Breast epithelium (tissue), 4 donors: Measurements from ENCODE around the gene PSMB9. TPM values are rescaled to one million over a fixed set of nuclear protein-coding genes. Genes with fewer than 3 reads are reported as not detected.
A peak's percentile ranks its signal among the peaks of the same experiment; 100 is the strongest.

Source experiments
- DNase-seq, 2 donors: peaks; one replicate each; pipeline ENCODE4 v3.0.0-alpha.2; 2019; ENCODE audit warnings: low spot score in 2 of 2
- H3K27ac ChIP-seq, 2 donors: fragments of 200-600 bp; sonication (generic) in 1 of 2; one replicate each; pipeline ENCODE4 v1.5.1; 2016 to 2019; ENCODE audit warnings: mild to moderate bottlenecking in 1 of 2
- H3K27me3 ChIP-seq, 2 donors: fragments of 200-600 bp; sonication (generic) in 1 of 2; one replicate each; pipeline versions ENCODE4 v1.5.1 to v1.6.0; 2017 to 2019; ENCODE audit warnings: control low read depth in 1 of 2, mild to moderate bottlenecking in 1 of 2
- H3K36me3 ChIP-seq: fragments of 200-600 bp; one replicate; pipeline ENCODE4 v1.5.1; 2019
- H3K4me1 ChIP-seq, 2 donors: fragments of 200-600 bp; sonication (generic); one replicate each; pipeline ENCODE4 v1.5.1; 2016 to 2019; ENCODE audit warnings: control low read depth in 1 of 2
- H3K4me3 ChIP-seq, 3 donors: fragments of 200-600 bp; sonication (generic); 1 replicate in 2 of 3; 2 replicates in 1 of 3; pipeline ENCODE4 v1.5.1; 2016 to 2019; ENCODE audit warnings: mild to moderate bottlenecking in 3 of 3, moderate library complexity in 2 of 3
- H3K9me3 ChIP-seq, 2 donors: fragments of 200-600 bp; sonication (generic) in 1 of 2; one replicate each; pipeline ENCODE4 v1.5.1; 2016 to 2019; ENCODE audit warnings: control low read depth in 1 of 2
- CTCF ChIP-seq, 3 donors: fragments of 450-650 bp; IDR thresholded peaks; one replicate each; pipeline ENCODE4 v1.5.1; 2016 to 2017; ENCODE audit warnings: antibody characterized with exemption in 3 of 3, mild to moderate bottlenecking in 3 of 3, moderate library complexity in 3 of 3
- POLR2A ChIP-seq: fragments of 450-650 bp; IDR thresholded peaks from one replicate; pipeline ENCODE4 v1.6.1; 2016; ENCODE audit warnings: antibody characterized with exemption, mild to moderate bottlenecking, moderate library complexity
- POLR2AphosphoS5 ChIP-seq, 3 donors: sonication (generic); formaldehyde crosslinking; IDR thresholded peaks; one replicate each; pipeline ENCODE4 v1.6.1; 2017; ENCODE audit warnings: antibody characterized with exemption in 3 of 3
- intact Hi-C: fragments of 100-400 bp; cut with DNase I; formaldehyde crosslinking; loops from one replicate; pipeline ENCODE4 v1.15.1; 2023; ENCODE audit warnings: low total_unique reads
- total RNA-seq, 3 donors: library from RNA; depleted of rRNA; stranded (reverse); fragments of >200 nt; gene quantifications; one replicate each; pipeline ENCODE4 v1.1.0, GENCODE V29; 2016

The PSMB9 gene
- total RNA-seq, 3 donors from 2014 or later, result 16.8 to 25.9 (median 19.2) TPM

- TF ChIP-seq CTCF (IDR thresholded peaks at IDR 0.05) (no peak), POLR2A (no peak), POLR2AphosphoS5 (IDR thresholded peaks at IDR 0.05) (no peak)
- Histone ChIP-seq H3K27me3 (no peaks in the 10 kb centered on the region), H3K36me3 (no peaks in the 10 kb centered on the region), H3K4me3 (peak overlapping the region in 1 of 3 donors; percentile 7), H3K9me3 (no peaks in the 10 kb centered on the region), H3K4me1 (peaks cover 0 to 8% of the 10 kb centered on the region in 2 donors), H3K27ac (peak overlapping the region; percentile 82 to 86)
- intact Hi-C loops, result no loop called here
- DNase-seq, result no peak
Observed at GRCh38 chr6:32815115-32815514, 38.9 kb upstream of the PSMB9 start.

GRCh38 chr6:32815996-32816395 is 38.0 kb upstream of the PSMB9 start:
- no peak for DNase-seq
- intact Hi-C loops, result no loop called here
- Histone ChIP-seq H3K4me1 (peaks cover 0 to 8% of the 10 kb centered on the region in 2 donors), H3K27ac (peak overlapping the region; percentile 82 to 86), H3K4me3 (no peak overlapping the region), H3K27me3 (no peaks in the 10 kb centered on the region), H3K9me3 (no peaks in the 10 kb centered on the region), H3K36me3 (no peaks in the 10 kb centered on the region)
- TF ChIP-seq POLR2AphosphoS5 (IDR thresholded peaks at IDR 0.05) (no peak), POLR2A (no peak), CTCF (IDR thresholded peaks at IDR 0.05) (no peak)

- H3K27ac ChIP-seq, result peak within 1 kb of the TSS; percentile 82 to 86
- H3K27me3 ChIP-seq, result no peaks in the 10 kb centered on the region
- H3K4me3 ChIP-seq, result peak within 1 kb of the TSS in 2 of 3 donors; percentile 16 to 33
- H3K36me3 ChIP-seq, result no peaks in the 10 kb centered on the region
- H3K9me3 ChIP-seq, result no peaks in the 10 kb centered on the region
- TF ChIP-seq POLR2A (no peak), CTCF (IDR thresholded peaks at IDR 0.05) (no peak), POLR2AphosphoS5 (IDR thresholded peaks at IDR 0.05) (peak in 1 of 3 donors; percentile 21)
- DNase-seq, result peak in 1 of 2 donors; percentile 67
- peaks cover 0 to 8% of the 10 kb centered on the region in 2 donors for H3K4me1 ChIP-seq
- intact Hi-C loops, result no loop called here
Observed at GRCh38 chr6:32816746-32817204, 37.2 kb upstream of the PSMB9 start, which contains the start of gene HLA-DOB. Gene HLA-DOB, minus strand, starts transcription at chr6:32817002. Its CDS starts 51 bp downstream, at chr6:32816951.

GRCh38 chr6:32818867-32819266 is 35.1 kb upstream of the PSMB9 start:
- no peaks in the 10 kb centered on the region for H3K9me3 ChIP-seq
- intact Hi-C loops, result no loop called here
- peak overlapping the region; percentile 21 to 66 for H3K27ac ChIP-seq
- H3K36me3 ChIP-seq, result no peaks in the 10 kb centered on the region
- DNase-seq, result no peak
- H3K27me3 ChIP-seq, result no peaks in the 10 kb centered on the region
- TF ChIP-seq CTCF (IDR thresholded peaks at IDR 0.05), result no peak
- no peak for TF ChIP-seq POLR2A
- TF ChIP-seq POLR2AphosphoS5 (IDR thresholded peaks at IDR 0.05), result no peak
- no peak overlapping the region for H3K4me3 ChIP-seq
- peaks cover 0 to 8% of the 10 kb centered on the region in 2 donors for H3K4me1 ChIP-seq

GRCh38 chr6:32819729-32820128 is 34.3 kb upstream of the PSMB9 start:
- H3K27ac ChIP-seq, result peak overlapping the region; percentile 21 to 66
- peaks cover 0 to 8% of the 10 kb centered on the region in 2 donors for H3K4me1 ChIP-seq
- no peaks in the 10 kb centered on the region for H3K36me3 ChIP-seq
- no peaks in the 10 kb centered on the region for H3K27me3 ChIP-seq
- no peak overlapping the region for H3K4me3 ChIP-seq
- intact Hi-C loops, result no loop called here
- peak in 1 of 2 donors; percentile 70 for DNase-seq
- H3K9me3 ChIP-seq, result no peaks in the 10 kb centered on the region
- TF ChIP-seq POLR2A (no peak), CTCF (IDR thresholded peaks at IDR 0.05) (no peak), POLR2AphosphoS5 (IDR thresholded peaks at IDR 0.05) (peak in 1 of 3 donors; percentile 38)
